B cell (primary cell): Measurements from ENCODE around the gene PHF20. TPM values are rescaled to one million over a fixed set of nuclear protein-coding genes. Genes with fewer than 3 reads are reported as not detected.
"Not testable (repeated sequence)": the region's sequence is repeated elsewhere in the genome, so short reads cannot be mapped to it uniquely, and the experiment has no call there.

Experiments
- ATAC-seq: fragments of 200-7000 bp; cut with Tn5 transposase; one replicate; pipeline ENCODE4 v1.10.0; 2021; ENCODE audit warnings: low read depth, mild to moderate bottlenecking, moderate number of reproducible peaks, moderate library complexity
- CTCF ChIA-PET: fragments of 350-600 bp; sonication (Branson Sonifier 250); formaldehyde crosslinking; loops from one replicate; lab custom pipeline; 2021; ENCODE audit warnings: antibody characterized with exemption, inconsistent platforms; lab: Charles Lee
- POLR2A ChIA-PET: fragments of 350-600 bp; sonication (Branson Sonifier 250); formaldehyde crosslinking; loops from one replicate; lab custom pipeline; 2021; ENCODE audit warnings: antibody characterized with exemption; lab: Charles Lee
- DNase-seq: peaks from one replicate; pipeline ENCODE4 v3.0.0; 2013
- H2AFZ ChIP-seq: 2 replicates; pipeline ENCODE4 v1.6.1; 2012; ENCODE audit warnings: mild to moderate bottlenecking, low read depth, low read length; ENCODE audit not compliant: insufficient read depth, poor library complexity, severe bottlenecking
- H3K27ac ChIP-seq, 2 donors: 1 replicate in 1 of 2; 2 replicates in 1 of 2; pipeline ENCODE4 v1.5.1; 2012 to 2013; ENCODE audit warnings: low read length in 2 of 2, mild to moderate bottlenecking in 2 of 2, moderate library complexity in 1 of 2
- H3K27me3 ChIP-seq, 4 experiments: fragments of 200-600 bp in 1 of 4; sonication (generic) in 1 of 4; replicated peaks in 1 of 4; 1 replicate in 2 of 4; 2 replicates in 2 of 4; pipeline versions ENCODE4 v1.6.1 to v1.7.0; 2013 to 2016; ENCODE audit warnings: low read length in 3 of 4, mild to moderate bottlenecking in 2 of 4, mixed read lengths in 1 of 4, moderate library complexity in 1 of 4; ENCODE audit not compliant: insufficient read depth in 4 of 4, control insufficient read depth in 3 of 4; ENCODE audit errors: control extremely low read depth in 1 of 4
- H3K36me3 ChIP-seq, 2 experiments: replicated peaks in 1 of 2; 1 replicate in 1 of 2; 2 replicates in 1 of 2; pipeline versions ENCODE4 v1.6.1 to v1.7.1; 2013; ENCODE audit warnings: low read length in 1 of 2; ENCODE audit not compliant: insufficient read depth in 2 of 2, control insufficient read depth in 1 of 2; ENCODE audit errors: control extremely low read depth in 1 of 2, extremely low read depth in 1 of 2
- H3K4me1 ChIP-seq, 2 donors: fragments of 200-600 bp in 1 of 2; sonication (generic) in 1 of 2; 1 replicate in 1 of 2; 2 replicates in 1 of 2; pipeline versions ENCODE4 v1.5.1 to v1.6.1; 2013 to 2017; ENCODE audit warnings: low read length in 2 of 2; ENCODE audit not compliant: control insufficient read depth in 2 of 2, insufficient read depth in 2 of 2
- H3K4me2 ChIP-seq: replicated peaks from 2 replicates; pipeline ENCODE3; 2012; ENCODE audit warnings: mild to moderate bottlenecking, low read depth, low read length; ENCODE audit not compliant: poor library complexity, severe bottlenecking
- H3K4me3 ChIP-seq, 5 experiments: fragments of 200-600 bp in 1 of 5; sonication (generic) in 1 of 5; 1 replicate in 3 of 5; 2 replicates in 2 of 5; pipeline versions ENCODE4 v1.5.1 to v1.7.0; 2011 to 2016; ENCODE audit warnings: low read length in 4 of 5, mild to moderate bottlenecking in 4 of 5, low read depth in 2 of 5, control low read depth in 1 of 5, moderate library complexity in 1 of 5; ENCODE audit not compliant: insufficient read depth in 1 of 5; ENCODE audit errors: control extremely low read depth in 1 of 5, extremely low read depth in 1 of 5
- H3K79me2 ChIP-seq: fragments of 200-600 bp; sonication (generic); one replicate; pipeline ENCODE4 v1.6.0; 2016; ENCODE audit warnings: low read length; ENCODE audit not compliant: control insufficient read depth, insufficient read depth
- H3K9ac ChIP-seq: fragments of 200-600 bp; sonication (generic); 2 replicates; pipeline ENCODE4 v1.6.1; 2017; ENCODE audit warnings: mild to moderate bottlenecking, low read length, moderate library complexity
- H3K9me3 ChIP-seq, 3 donors: one replicate each; pipeline versions ENCODE4 v1.6.1 to v1.7.1; 2013; ENCODE audit warnings: low read length in 2 of 3; ENCODE audit not compliant: control insufficient read depth in 2 of 3, insufficient read depth in 1 of 3; ENCODE audit errors: control extremely low read depth in 1 of 3
- H4K20me1 ChIP-seq: 2 replicates; pipeline ENCODE4 v1.6.0; 2012; ENCODE audit warnings: mild to moderate bottlenecking, low read length; ENCODE audit not compliant: insufficient read depth, control insufficient read depth, poor library complexity, severe bottlenecking
- H3K27ac Mint-ChIP-seq: one replicate; pipeline ENCODE4 v1.8.0; 2021; ENCODE audit warnings: mixed read lengths
- H3K27me3 Mint-ChIP-seq: one replicate; pipeline ENCODE4 v1.8.0; 2021; ENCODE audit warnings: mixed read lengths
- H3K4me1 Mint-ChIP-seq: one replicate; pipeline ENCODE4 v1.8.0; 2021; ENCODE audit warnings: mixed read lengths
- H3K4me3 Mint-ChIP-seq: one replicate; pipeline ENCODE4 v1.8.0; 2021; ENCODE audit warnings: mixed read lengths
- H3K9me3 Mint-ChIP-seq: one replicate; pipeline ENCODE4 v1.8.0; 2022; ENCODE audit warnings: mixed read lengths; ENCODE audit not compliant: insufficient read depth
- EZH2 ChIP-seq: IDR thresholded peaks from 2 replicates; pipeline ENCODE4 v1.6.1; 2012; ENCODE audit warnings: borderline replicate concordance, low read depth, mild to moderate bottlenecking, moderate library complexity, low read length; ENCODE audit not compliant: insufficient read depth, poor library complexity, severe bottlenecking
- WGBS: methylation state at CpG from one replicate; pipeline ENCODE4 v1.1.5; 2013; ENCODE audit warnings: missing lambda C conversion rate; ENCODE audit not compliant: insufficient coverage; 5-methylcytosine and 5-hydroxymethylcytosine counted together
- intact Hi-C: fragments of 100-400 bp; cut with micrococcal nuclease; formaldehyde crosslinking; loops from one replicate; pipeline ENCODE4 v1.10.0; 2022
- polyA plus RNA-seq: library from polyadenylated mRNA; depleted of rRNA; stranded (reverse); fragments of >200 nt; gene quantifications from 2 replicates; pipeline ENCODE4 v1.2.3, GENCODE V29; 2012
- total RNA-seq, 2 donors: library from RNA; stranded (reverse); fragments of 120-200 nt in 1 of 2; gene quantifications; 1 replicate in 1 of 2; 2 replicates in 1 of 2; pipeline versions ENCODE4 v1.2.3 to v1.2.4, GENCODE V29; 2013 to 2022
- TF ChIP-seq, protein P1 (sequence below): fragments of 200-600 bp; IDR thresholded peaks from one replicate; pipeline ENCODE4 v1.8.0; 2022; ENCODE audit warnings: antibody characterized with exemption, mild to moderate bottlenecking

The PHF20 gene
- total and polyA plus RNA-seq, 2 donors (not counting 1 experiment from before 2014, with no cell fraction given) = 53.6 to 92.3 TPM

DNA sequence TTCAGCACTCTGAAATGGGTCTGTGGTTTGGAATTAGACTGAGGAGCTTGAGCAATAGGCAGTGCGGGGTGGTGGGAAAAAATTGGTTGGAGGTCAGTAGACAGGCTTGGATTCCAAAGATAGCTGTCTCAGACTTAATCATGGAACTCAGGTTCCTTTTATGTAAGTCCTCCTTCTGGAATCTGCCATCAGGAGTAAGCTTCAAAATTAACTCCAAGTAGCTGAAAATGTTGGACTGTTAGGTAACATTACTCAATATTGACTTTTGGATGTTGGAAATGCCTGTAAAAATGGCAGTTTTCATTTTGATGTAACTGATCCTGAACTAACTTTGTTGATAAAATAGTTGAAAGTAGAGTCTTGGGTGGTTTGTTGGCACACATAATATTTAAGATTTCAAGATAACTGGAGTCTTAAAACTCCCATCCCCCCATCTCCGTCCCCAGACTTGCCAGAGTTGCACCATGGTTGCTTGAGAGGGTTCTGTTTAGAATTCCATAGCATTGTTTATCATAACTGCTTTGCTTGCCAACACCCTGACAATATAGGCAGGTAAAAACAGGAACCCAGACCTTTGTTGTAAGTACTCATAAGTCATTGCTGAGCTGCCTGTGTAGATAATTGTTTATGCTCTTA, 83.0 kb downstream of the PHF20 start:
- Histone ChIP-seq H3K27ac (no peak overlapping the region), H3K4me3 (no peak overlapping the region), H3K4me2 (no peak overlapping the region), H4K20me1 (peaks cover 25% of the 10 kb centered on the region), H2AFZ (no peak overlapping the region), H3K27me3 (no peaks in the 10 kb centered on the region), H3K36me3 (peaks cover 4 to 42% of the 10 kb centered on the region in 2 experiments), H3K79me2 (peaks cover 54% of the 10 kb centered on the region), H3K9me3 (no peaks in the 10 kb centered on the region), H3K4me1 (no peaks in the 10 kb centered on the region), H3K9ac (no peak overlapping the region)
- DNase-seq = no peak
- POLR2A ChIA-PET = no interaction called here
- no peaks in the 10 kb centered on the region for H3K27me3 Mint-ChIP-seq
- intact Hi-C loops = no loop called here
- CTCF ChIA-PET = interaction anchor here (1.0 kb wide), 1 partner anchor 12 kb away, joined by 5 read pairs; no protein-coding TSS in a partner anchor
- TF ChIP-seq, protein P1, sequence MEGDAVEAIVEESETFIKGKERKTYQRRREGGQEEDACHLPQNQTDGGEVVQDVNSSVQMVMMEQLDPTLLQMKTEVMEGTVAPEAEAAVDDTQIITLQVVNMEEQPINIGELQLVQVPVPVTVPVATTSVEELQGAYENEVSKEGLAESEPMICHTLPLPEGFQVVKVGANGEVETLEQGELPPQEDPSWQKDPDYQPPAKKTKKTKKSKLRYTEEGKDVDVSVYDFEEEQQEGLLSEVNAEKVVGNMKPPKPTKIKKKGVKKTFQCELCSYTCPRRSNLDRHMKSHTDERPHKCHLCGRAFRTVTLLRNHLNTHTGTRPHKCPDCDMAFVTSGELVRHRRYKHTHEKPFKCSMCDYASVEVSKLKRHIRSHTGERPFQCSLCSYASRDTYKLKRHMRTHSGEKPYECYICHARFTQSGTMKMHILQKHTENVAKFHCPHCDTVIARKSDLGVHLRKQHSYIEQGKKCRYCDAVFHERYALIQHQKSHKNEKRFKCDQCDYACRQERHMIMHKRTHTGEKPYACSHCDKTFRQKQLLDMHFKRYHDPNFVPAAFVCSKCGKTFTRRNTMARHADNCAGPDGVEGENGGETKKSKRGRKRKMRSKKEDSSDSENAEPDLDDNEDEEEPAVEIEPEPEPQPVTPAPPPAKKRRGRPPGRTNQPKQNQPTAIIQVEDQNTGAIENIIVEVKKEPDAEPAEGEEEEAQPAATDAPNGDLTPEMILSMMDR = no peak
- TF ChIP-seq EZH2 = no peak
- no peak overlapping the region for H3K4me3 Mint-ChIP-seq
- peaks cover 9% of the 10 kb centered on the region for H3K4me1 Mint-ChIP-seq
- WGBS = 100% methylated on average over 1 of the region's 2 CpGs
- H3K9me3 Mint-ChIP-seq = no peaks in the 10 kb centered on the region
- ATAC-seq = no peak
- H3K27ac Mint-ChIP-seq = no peak overlapping the region

- intact Hi-C loops, H3K4me2 ChIP-seq, H3K27ac ChIP-seq, H3K9ac ChIP-seq, H3K4me3 Mint-ChIP-seq, H3K27me3 Mint-ChIP-seq, H3K27ac Mint-ChIP-seq, POLR2A ChIA-PET, H3K27me3 ChIP-seq, H3K9me3 ChIP-seq, H3K4me3 ChIP-seq, H3K4me1 Mint-ChIP-seq, DNase-seq, CTCF ChIA-PET, H3K4me1 ChIP-seq, ATAC-seq, H3K9me3 Mint-ChIP-seq, H2AFZ ChIP-seq: not testable (repeated sequence)
- Histone ChIP-seq H3K36me3 (peaks cover 4 to 43% of the 10 kb centered on the region in 2 experiments), H3K79me2 (peaks cover 53% of the 10 kb centered on the region), H4K20me1 (peaks cover 22% of the 10 kb centered on the region)
- 94% methylated on average over 2 of the region's 4 CpGs for WGBS
Observed at GRCh38 chr20:35855641-35856040, 83.8 kb downstream of the PHF20 start.
